Measurements from ENCODE around the gene UNG.

UNG gene

GRCh38 chr12:109154451-109155438 lies 57.3 kb downstream of the UNG start:
- peak; percentile 50 for DNase-seq (ENCODE audit: low read depth, low spot score)

- DNase-seq (ENCODE audit: low read depth, low spot score), result no peak
Observed at GRCh38 chr12:109156036-109156435, 58.6 kb downstream of the UNG start.

- no peak for DNase-seq (ENCODE audit: low read depth, low spot score)
Observed at GRCh38 chr12:109156586-109156985, 59.2 kb downstream of the UNG start.

GRCh38 chr12:109157986-109158385 lies 60.6 kb downstream of the UNG start:
- no peak for DNase-seq (ENCODE audit: low read depth, low spot score)

GRCh38 chr12:109160433-109160832 lies 63.0 kb downstream of the UNG start:
- no peak for DNase-seq (ENCODE audit: low read depth, low spot score)

Measured in activated naive CD8-positive, alpha-beta T cell treated with anti-CD3 and anti-CD28 coated beads, Interleukin-2, amount 50 U/mL, for 16 hours (primary cell).